Endothelial cell of umbilical vein (primary cell): ENCODE measurements around the gene REM1. TPM values are rescaled to one million over a fixed set of nuclear protein-coding genes. Genes with fewer than 3 reads are reported as not detected.

ENCODE experiments used
- BruUV-seq: library from RNA; stranded (reverse); fragments of 400-500 nt; replicated peaks from 2 replicates; lab custom pipeline; 2021; lab: Mats Ljungman, UMichigan
- CTCF ChIA-PET: fragments of 300-600, 350-600 bp; sonication (Branson Sonifier 250); formaldehyde crosslinking; loops from one replicate; lab custom pipeline; 2021; ENCODE audit warnings: antibody characterized with exemption, inconsistent platforms; lab: Charles Lee
- POLR2A ChIA-PET: fragments of 300-600, 350-600 bp; sonication (Branson Sonifier 250); formaldehyde crosslinking; loops from one replicate; lab custom pipeline; 2021; ENCODE audit warnings: antibody characterized with exemption, inconsistent platforms; lab: Charles Lee
- DNase-seq: peaks from one replicate; pipeline ENCODE4 v3.0.0-alpha.2; 2011; ENCODE audit warnings: low read depth, low spot score
- FAIRE-seq: peaks from 2 replicates; lab custom pipeline; 2011; peaks lifted over from hg19 to GRCh38; lab: Jason Lieb, UNC
- H2AFZ ChIP-seq: 2 replicates; pipeline ENCODE4 v1.6.0; 2012; ENCODE audit warnings: low read depth, low read length, control low read depth, inconsistent platforms
- H3K27ac ChIP-seq: 2 replicates; pipeline ENCODE4 v1.5.1; 2011; ENCODE audit warnings: low read depth, mild to moderate bottlenecking, control low read depth, low read length, moderate library complexity; ENCODE audit not compliant: insufficient read depth
- H3K27me3 ChIP-seq, 2 experiments: 2 replicates each; pipeline versions ENCODE4 v1.6.0 to v1.6.1; 2011; ENCODE audit warnings: low read length in 2 of 2, mixed read lengths in 1 of 2; ENCODE audit not compliant: control insufficient read depth in 2 of 2, insufficient read depth in 2 of 2
- H3K36me3 ChIP-seq, 2 experiments: 2 replicates in 1 of 2; 3 replicates in 1 of 2; pipeline ENCODE4 v1.5.1; 2011; ENCODE audit warnings: low read length in 2 of 2, mild to moderate bottlenecking in 1 of 2, moderate library complexity in 1 of 2; ENCODE audit not compliant: control insufficient read depth in 2 of 2, insufficient read depth in 2 of 2; ENCODE audit errors: extremely low read depth in 1 of 2
- H3K4me1 ChIP-seq: 3 replicates; pipeline ENCODE4 v1.5.1; 2011; ENCODE audit warnings: mild to moderate bottlenecking, low read length; ENCODE audit not compliant: control insufficient read depth, insufficient read depth; ENCODE audit errors: extremely low read depth
- H3K4me2 ChIP-seq: 2 replicates; pipeline ENCODE4 v1.6.1; 2011; ENCODE audit warnings: low read length, control low read depth, mixed read lengths; ENCODE audit not compliant: insufficient read depth
- H3K4me3 ChIP-seq, 3 experiments: fragments of 200-600 bp in 1 of 3; sonication (generic), shearing (Covaris generic) in 1 of 3; replicated peaks in 1 of 3; 2 replicates each; pipeline ENCODE4 v1.5.1; 2011 to 2016; ENCODE audit warnings: control low read depth in 3 of 3, low read length in 3 of 3, mild to moderate bottlenecking in 2 of 3, inconsistent platforms in 1 of 3, low read depth in 1 of 3, moderate library complexity in 1 of 3; ENCODE audit not compliant: insufficient read depth in 1 of 3
- H3K79me2 ChIP-seq: 2 replicates; pipeline ENCODE4 v1.6.0; 2012; ENCODE audit warnings: low read length, inconsistent platforms; ENCODE audit not compliant: control insufficient read depth, insufficient read depth
- H3K9ac ChIP-seq: replicated peaks from 2 replicates; pipeline ENCODE3; 2011; ENCODE audit warnings: low read length, control low read depth; ENCODE audit not compliant: insufficient read depth; ENCODE audit errors: extremely low read depth
- H3K9me1 ChIP-seq: replicated peaks from 3 replicates; pipeline ENCODE4 v1.6.0; 2011; ENCODE audit warnings: mild to moderate bottlenecking, low read length; ENCODE audit not compliant: control insufficient read depth, insufficient read depth; ENCODE audit errors: extremely low read depth
- H3K9me3 ChIP-seq: replicated peaks from 2 replicates; pipeline ENCODE4 v1.5.1; 2012; ENCODE audit warnings: low read length, inconsistent platforms; ENCODE audit not compliant: control insufficient read depth, insufficient read depth
- H4K20me1 ChIP-seq: replicated peaks from 2 replicates; pipeline ENCODE3; 2011; ENCODE audit warnings: mild to moderate bottlenecking, low read length; ENCODE audit not compliant: control insufficient read depth, insufficient read depth; ENCODE audit errors: extremely low read depth
- EZH2 ChIP-seq: IDR thresholded peaks from 2 replicates; pipeline ENCODE4 v1.6.1; 2012; ENCODE audit warnings: borderline replicate concordance, low read depth, mild to moderate bottlenecking, moderate library complexity, low read length, inconsistent platforms; ENCODE audit not compliant: severe bottlenecking
- FOS ChIP-seq: IDR thresholded peaks from 2 replicates; pipeline ENCODE4 v1.6.1; 2011; ENCODE audit warnings: mild to moderate bottlenecking, low read length, moderate library complexity, borderline replicate concordance; ENCODE audit not compliant: insufficient read depth
- GATA2 ChIP-seq: IDR thresholded peaks from 2 replicates; pipeline ENCODE4 v1.7.0; 2011; ENCODE audit warnings: low read depth, mild to moderate bottlenecking, moderate library complexity, mixed read lengths, low read length; ENCODE audit not compliant: insufficient read length, insufficient read depth
- JUN ChIP-seq: IDR thresholded peaks from 2 replicates; pipeline ENCODE4 v1.6.1; 2011; ENCODE audit warnings: borderline replicate concordance, low read depth; ENCODE audit not compliant: insufficient read length, insufficient read depth
- MYC ChIP-seq: IDR thresholded peaks from one replicate; pipeline ENCODE4 v1.6.1; 2011; ENCODE audit warnings: mild to moderate bottlenecking, low read depth, low read length
- POLR2A ChIP-seq: IDR thresholded peaks from 2 replicates; pipeline ENCODE4 v1.6.1; 2012; ENCODE audit warnings: low read depth, mild to moderate bottlenecking, control low read depth, low read length
- POLR2AphosphoS5 ChIP-seq: IDR thresholded peaks from 2 replicates; pipeline ENCODE4 v1.6.1; 2012; ENCODE audit warnings: low read depth, mild to moderate bottlenecking, control low read depth, low read length, moderate library complexity; ENCODE audit not compliant: insufficient read depth
- dilution Hi-C: fragments of 300-500 bp; cut with MboI; formaldehyde crosslinking; loops from one replicate; pipeline ENCODE4 v1.15.0; 2019; ENCODE audit warnings: low sequenced_read_pairs; ENCODE audit not compliant: extremely low pct_ligation_motif_present
- intact Hi-C: fragments of 100-400 bp; cut with micrococcal nuclease; formaldehyde crosslinking; loops from one replicate; pipeline ENCODE4 v1.10.0; 2022
- polyA plus RNA-seq, 4 experiments: library from polyadenylated mRNA; depleted of rRNA in 3 of 4; stranded (reverse) in 3 of 4; unstranded in 1 of 4; fragments of >200 nt; gene quantifications; 2 replicates each; pipeline versions ENCODE4 v1.2.1 to v1.2.3, GENCODE V29; 2011 to 2012; ENCODE audit warnings: missing spikeins in 1 of 4
- total RNA-seq: library from RNA; stranded (reverse); gene quantifications from 2 replicates; pipeline ENCODE4 v1.2.3, GENCODE V29; 2021
- TF ChIP-seq, protein P1 (sequence below), 2 donors: IDR thresholded peaks; 1 replicate in 1 of 2; 2 replicates in 1 of 2; pipeline ENCODE4 v1.5.1; 2011; ENCODE audit warnings: low read length in 2 of 2, mild to moderate bottlenecking in 2 of 2, moderate library complexity in 2 of 2, control low read depth in 1 of 2, inconsistent platforms in 1 of 2, low read depth in 1 of 2; ENCODE audit not compliant: insufficient read depth in 1 of 2; ENCODE audit errors: extremely low read depth in 1 of 2
- TF ChIP-seq, protein P2 (sequence below): IDR thresholded peaks from 2 replicates; pipeline ENCODE4 v1.6.1; 2011; ENCODE audit not compliant: insufficient read depth, insufficient read length

REM1 gene
- total and polyA plus RNA-seq, 2 donors (not counting 3 experiments of a cell fraction or from before 2014, with no cell fraction given) = 0.14 TPM; not detected in 1

- no peaks in the 10 kb centered on the region for H3K79me2 ChIP-seq
- H3K9ac ChIP-seq = no peak overlapping the region
- no peaks in the 10 kb centered on the region for H3K9me3 ChIP-seq
- peaks cover 2% of the 10 kb centered on the region for H3K4me1 ChIP-seq
- ChIA-PET POLR2A (no interaction called here), CTCF (interaction anchor here (2.3 to 2.8 kb wide), 2 partner anchors 13 to 30 kb away, joined by 9 to 26 read pairs; no protein-coding TSS in a partner anchor)
- intact Hi-C loops = no loop called here
- no peaks in the 10 kb centered on the region for H4K20me1 ChIP-seq
- no peak overlapping the region for H3K4me3 ChIP-seq
- dilution Hi-C loops = no loop called here
- peaks cover 9 to 11% of the 10 kb centered on the region in 2 experiments for H3K27me3 ChIP-seq
- no peak for FAIRE-seq
- H3K9me1 ChIP-seq = no peaks in the 10 kb centered on the region
- no TSS peak for BruUV-seq
- no peaks in the 10 kb centered on the region for H3K36me3 ChIP-seq
- no peak for DNase-seq
- H3K4me2 ChIP-seq = no peak overlapping the region
- TF ChIP-seq POLR2A (no peak), POLR2AphosphoS5 (no peak), FOS (no peak), GATA2 (no peak), JUN (no peak), EZH2 (no peak), MYC (no peak)
- TF ChIP-seq, protein P1, sequence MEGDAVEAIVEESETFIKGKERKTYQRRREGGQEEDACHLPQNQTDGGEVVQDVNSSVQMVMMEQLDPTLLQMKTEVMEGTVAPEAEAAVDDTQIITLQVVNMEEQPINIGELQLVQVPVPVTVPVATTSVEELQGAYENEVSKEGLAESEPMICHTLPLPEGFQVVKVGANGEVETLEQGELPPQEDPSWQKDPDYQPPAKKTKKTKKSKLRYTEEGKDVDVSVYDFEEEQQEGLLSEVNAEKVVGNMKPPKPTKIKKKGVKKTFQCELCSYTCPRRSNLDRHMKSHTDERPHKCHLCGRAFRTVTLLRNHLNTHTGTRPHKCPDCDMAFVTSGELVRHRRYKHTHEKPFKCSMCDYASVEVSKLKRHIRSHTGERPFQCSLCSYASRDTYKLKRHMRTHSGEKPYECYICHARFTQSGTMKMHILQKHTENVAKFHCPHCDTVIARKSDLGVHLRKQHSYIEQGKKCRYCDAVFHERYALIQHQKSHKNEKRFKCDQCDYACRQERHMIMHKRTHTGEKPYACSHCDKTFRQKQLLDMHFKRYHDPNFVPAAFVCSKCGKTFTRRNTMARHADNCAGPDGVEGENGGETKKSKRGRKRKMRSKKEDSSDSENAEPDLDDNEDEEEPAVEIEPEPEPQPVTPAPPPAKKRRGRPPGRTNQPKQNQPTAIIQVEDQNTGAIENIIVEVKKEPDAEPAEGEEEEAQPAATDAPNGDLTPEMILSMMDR (IDR thresholded peaks at IDR 0.05; ENCODE audit: extremely low read depth in 1 of 2, insufficient read depth in 1 of 2, low read depth in 1 of 2, low read length in 2 of 2) = no peak
- TF ChIP-seq, protein P2, sequence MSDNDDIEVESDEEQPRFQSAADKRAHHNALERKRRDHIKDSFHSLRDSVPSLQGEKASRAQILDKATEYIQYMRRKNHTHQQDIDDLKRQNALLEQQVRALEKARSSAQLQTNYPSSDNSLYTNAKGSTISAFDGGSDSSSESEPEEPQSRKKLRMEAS = no peak
- no peak overlapping the region for H3K27ac ChIP-seq
- H2AFZ ChIP-seq = no peak overlapping the region
Measured at GRCh38 chr20:31472395-31473330, 2.4 kb upstream of the REM1 start.
